SU-DHL-6 (cell line): ENCODE measurements around the gene NSMCE1.

ENCODE experiments used
- CTCF ChIP-seq: fragments of 200-600 bp; sonication (generic); IDR thresholded peaks from one replicate; pipeline ENCODE4 v1.5.1; 2017; ENCODE audit warnings: antibody characterized with exemption, mild to moderate bottlenecking, low read length, moderate library complexity; ENCODE audit not compliant: insufficient read depth, poor library complexity, severe bottlenecking
- EZH2phosphoT487 ChIP-seq: fragments of 200-600 bp; sonication (generic), shearing (Covaris generic); conservative IDR thresholded peaks from 2 replicates; pipeline ENCODE4 v1.6.1; 2018; ENCODE audit warnings: mild to moderate bottlenecking, antibody characterized with exemption, low read length, moderate library complexity, mixed read lengths

DNA sequence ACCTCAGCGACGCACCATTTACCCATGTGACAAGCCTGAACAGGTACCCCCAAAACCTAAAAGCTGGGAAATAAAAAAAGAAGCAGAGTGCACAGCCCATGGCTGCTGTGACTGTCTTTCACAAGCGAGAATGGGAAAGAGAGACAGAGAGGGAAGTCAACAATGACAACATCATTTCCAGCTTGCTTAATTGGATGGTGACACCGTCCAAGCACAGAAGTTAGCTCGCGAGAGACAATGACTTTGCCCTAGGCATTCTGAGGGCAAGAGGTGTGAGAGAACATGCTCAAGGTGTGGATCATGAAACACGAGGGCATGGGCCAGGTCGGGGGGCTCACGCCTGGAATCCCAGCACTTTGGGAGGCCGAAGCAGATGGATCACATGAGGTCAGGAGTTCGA lies 19.3 kb upstream of the NSMCE1 start:
- TF ChIP-seq CTCF: no peak
- no peak for TF ChIP-seq EZH2phosphoT487
